Activated CD8-positive, alpha-beta memory T cell treated with anti-CD3 and anti-CD28 coated beads, Interleukin-2, amount 50 U/mL, for 24 hours (primary cell): ENCODE data around the gene CCL5.

Source experiments
- DNase-seq: peaks from one replicate; pipeline ENCODE4 v3.0.0-alpha.2; 2020; ENCODE audit errors: extremely low read depth

Gene CCL5

DNA sequence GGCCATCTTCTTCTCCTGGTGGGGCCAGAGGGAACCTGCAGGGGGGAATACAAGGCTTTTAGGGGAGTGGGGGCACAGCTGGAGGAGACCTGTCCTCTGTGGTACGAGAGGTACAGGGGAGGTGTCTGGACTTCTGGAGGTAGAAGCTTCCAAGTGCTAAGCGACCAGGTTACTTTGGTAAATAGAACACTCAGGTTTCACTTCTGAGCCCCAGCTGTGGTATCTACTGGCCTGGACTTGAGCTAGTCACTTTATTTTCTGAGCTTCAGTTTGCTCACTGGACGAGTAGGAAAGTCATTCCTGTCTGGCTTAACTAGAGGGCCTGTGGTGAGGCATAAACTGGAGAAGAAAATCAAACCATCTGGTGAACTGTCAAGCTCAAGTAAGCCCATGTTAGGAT is 11.4 kb downstream of the CCL5 start, which contains the start of gene HEATR9:
TSS of gene HEATR9 (minus strand) at position 155 of the 400 bp plus-strand sequence. CDS start at position 6, 149 bp downstream.
- DNase-seq: no peak

DNA sequence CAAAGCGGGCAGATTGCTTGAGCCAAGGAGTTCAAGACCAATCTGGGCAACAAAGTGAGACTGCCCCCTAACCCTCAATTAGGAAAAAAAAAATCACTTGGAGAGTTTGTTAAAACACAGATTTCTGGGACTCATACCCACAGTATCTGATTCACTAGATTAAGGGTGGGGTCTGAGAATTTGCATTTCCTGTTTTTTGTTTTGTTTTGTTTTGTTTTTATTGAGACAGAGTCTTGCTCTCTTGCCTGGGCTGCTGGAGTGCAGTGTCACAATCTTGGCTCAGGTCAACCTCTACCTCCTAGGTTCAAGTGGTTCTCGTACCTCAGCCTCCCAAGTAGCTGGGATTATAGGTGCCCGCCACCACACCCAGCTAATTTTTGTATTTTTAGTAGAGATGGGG is 12.6 kb downstream of the CCL5 start:
- DNase-seq: no peak

- DNase-seq: no peak
These were observed 13.7 kb downstream of the CCL5 start for GRCh38 chr17:35866341-35866950.

GRCh38 chr17:35865412-35866340 is 14.5 kb downstream of the CCL5 start:
- DNase-seq: no peak

GRCh38 chr17:35864853-35865252 is 15.3 kb downstream of the CCL5 start:
- no peak for DNase-seq

DNA sequence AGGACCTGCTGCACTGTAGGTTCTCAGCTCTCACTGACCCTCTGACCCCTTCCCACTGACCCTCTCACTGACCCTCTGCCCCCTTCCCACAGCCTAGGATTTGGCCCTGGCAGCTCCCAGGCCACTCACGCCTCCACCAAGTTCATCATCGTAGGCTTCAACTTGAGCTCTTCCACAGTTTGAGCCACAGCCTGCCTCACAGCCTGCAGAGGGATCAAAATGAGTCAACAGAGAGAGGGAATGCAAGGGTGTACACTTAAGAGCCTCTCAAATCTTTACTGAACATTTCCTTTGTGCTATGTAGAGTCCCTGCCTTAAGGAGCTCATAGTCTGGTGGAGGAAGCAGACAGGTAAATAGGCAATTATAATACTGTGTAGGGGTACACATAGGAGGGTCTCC is 23.6 kb downstream of the CCL5 start:
- no peak for DNase-seq

DNA sequence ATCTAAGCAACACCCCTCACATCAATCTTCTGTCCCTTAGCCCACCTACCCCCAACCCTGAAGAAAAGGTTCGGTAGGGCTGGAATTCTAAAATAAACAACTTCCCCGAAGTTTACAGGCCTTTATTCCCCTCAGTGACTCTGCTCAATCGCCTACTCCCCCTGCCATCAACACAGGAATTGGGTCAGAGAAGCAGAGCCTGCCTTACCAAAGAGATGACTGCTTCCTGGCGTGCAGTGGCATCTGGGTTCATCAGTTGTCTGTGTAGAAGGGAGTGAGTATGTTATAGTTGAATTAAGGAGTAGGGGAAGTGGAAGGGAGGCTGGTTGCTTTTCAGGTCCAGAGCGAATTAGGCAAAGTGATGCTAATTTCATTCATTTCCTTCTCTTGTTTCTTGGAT is 24.2 kb downstream of the CCL5 start:
- no peak for DNase-seq

GRCh38 chr17:35849469-35850348 is 30.5 kb downstream of the CCL5 start:
- DNase-seq: peak; percentile 12

DNA sequence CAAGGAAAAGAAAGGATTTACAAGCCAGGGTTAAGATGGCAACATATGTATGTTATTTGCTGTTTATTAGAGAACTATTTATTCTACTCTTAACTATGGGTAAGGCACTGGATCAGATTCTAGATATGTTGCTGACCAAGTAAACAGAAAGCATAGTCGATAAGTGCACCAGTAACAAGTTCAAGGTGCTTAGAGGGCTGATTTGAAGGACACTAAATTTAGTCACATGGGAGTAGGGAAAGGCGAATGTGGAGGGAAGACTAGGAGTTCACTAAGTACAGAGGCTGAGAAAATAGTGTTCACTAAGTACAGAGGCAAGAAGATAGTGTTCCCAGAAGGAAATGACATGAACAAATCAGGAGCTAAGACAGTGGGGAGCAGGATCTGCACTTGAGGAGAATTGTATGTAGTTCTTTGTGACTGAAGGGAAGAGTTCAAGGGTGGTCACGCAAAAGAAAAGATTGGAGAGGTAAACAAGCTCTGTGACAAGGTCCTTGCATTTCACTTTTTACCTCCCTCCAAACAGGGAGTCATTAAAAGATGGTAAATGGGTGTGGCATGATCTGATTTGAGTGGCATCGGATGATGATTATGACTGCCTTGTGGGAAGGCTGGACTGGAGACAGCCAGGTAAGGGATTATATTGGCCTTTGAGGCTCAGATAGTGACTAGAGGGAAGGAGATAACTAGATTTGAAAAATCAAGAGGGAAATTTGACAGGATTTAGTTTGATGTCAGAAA is 32.4 kb downstream of the CCL5 start:
- no peak for DNase-seq

GRCh38 chr17:35847006-35847405 is 33.2 kb downstream of the CCL5 start:
- DNase-seq: no peak

GRCh38 chr17:35846055-35846809 is 33.9 kb downstream of the CCL5 start:
- no peak for DNase-seq

DNA sequence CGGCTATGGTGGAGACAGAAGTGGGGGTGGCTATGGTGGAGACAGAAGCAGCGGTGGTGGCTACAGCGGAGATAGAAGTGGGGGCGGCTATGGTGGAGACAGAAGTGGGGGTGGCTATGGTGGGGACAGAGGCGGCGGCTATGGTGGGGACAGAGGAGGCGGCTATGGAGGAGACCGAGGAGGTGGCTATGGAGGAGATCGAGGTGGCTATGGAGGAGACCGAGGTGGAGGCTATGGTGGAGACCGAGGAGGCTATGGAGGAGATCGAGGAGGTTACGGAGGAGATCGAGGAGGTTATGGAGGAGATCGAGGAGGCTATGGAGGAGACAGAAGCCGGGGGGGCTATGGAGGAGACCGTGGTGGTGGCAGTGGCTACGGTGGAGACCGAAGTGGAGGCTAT is 35.6 kb downstream of the CCL5 start:
- DNase-seq: no peak

DNA sequence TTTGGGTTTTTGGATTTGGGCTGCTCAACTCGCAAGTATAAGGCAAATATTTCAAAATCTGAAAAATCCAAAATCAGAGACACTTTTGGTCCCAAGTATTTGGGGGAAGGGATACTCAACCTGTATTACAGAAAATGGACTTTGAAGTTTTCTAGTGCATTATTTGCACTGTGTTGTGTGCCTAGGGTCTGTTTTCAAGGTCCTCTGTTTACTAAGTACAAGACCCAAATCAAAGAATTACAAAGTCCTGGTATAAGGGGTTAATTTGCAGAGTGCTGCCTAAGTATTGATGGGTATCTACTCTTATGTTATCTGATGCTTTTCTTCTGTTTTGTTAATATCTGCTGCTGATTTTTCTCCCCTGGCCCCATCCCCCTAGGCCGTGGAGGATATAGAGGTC is 36.5 kb downstream of the CCL5 start:
- no peak for DNase-seq

- DNase-seq: no peak
These were observed 37.9 kb downstream of the CCL5 start for GRCh38 chr17:35842239-35842638.

DNA sequence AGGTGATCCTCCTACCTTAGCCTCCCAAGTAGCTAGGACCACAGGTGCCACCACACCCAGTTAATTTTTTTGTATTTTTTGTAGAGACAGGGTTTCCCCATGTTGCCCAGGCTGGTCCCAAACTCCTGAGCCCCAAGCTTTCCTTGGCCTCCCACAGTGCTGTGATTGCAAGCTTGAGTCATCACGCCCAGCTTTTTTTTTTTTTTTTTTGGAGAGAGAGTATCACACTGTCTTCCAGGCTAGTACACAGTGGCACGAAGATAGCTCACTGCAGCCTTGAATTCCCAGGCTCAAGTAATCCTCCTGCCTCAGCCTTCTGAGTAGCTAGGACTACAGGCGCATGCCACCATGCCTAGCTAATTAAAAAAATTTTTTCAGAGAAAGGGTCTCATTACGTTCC is 38.7 kb downstream of the CCL5 start:
- no peak for DNase-seq

DNA sequence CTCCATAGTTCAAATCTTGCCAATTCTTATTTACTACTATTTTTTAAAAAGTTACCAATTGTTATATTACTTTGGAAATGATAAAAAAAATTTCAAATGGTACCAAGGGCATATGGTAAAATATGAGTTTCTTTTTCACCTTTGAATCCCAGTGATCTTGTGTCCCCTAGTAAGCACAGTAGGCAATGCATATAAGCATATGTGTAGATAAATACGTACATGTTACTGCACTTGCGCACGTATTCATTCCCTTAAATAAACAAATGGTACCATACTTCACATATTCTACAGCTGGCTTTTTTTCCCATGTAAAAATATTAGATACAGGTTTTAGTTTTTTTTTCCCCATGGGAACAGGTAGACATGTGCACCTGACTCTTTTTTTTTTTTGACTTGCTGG is 39.1 kb downstream of the CCL5 start:
- DNase-seq: no peak

- no peak for DNase-seq
These were observed 55.0 kb downstream of the CCL5 start for GRCh38 chr17:35825206-35825605.
